GM19467 (cell line): ENCODE measurements around the gene INTS14.
"Not testable (repeated sequence)": the region's sequence is repeated elsewhere in the genome, so short reads cannot be mapped to it uniquely, and the experiment has no call there.

Experiments
- ATAC-seq: cut with Tn5 transposase; IDR thresholded peaks from one replicate; pipeline ENCODE4 v1.9.1; 2021; ENCODE audit warnings: mild to moderate bottlenecking, moderate library complexity; ENCODE audit not compliant: unreplicated experiment

The INTS14 gene

DNA sequence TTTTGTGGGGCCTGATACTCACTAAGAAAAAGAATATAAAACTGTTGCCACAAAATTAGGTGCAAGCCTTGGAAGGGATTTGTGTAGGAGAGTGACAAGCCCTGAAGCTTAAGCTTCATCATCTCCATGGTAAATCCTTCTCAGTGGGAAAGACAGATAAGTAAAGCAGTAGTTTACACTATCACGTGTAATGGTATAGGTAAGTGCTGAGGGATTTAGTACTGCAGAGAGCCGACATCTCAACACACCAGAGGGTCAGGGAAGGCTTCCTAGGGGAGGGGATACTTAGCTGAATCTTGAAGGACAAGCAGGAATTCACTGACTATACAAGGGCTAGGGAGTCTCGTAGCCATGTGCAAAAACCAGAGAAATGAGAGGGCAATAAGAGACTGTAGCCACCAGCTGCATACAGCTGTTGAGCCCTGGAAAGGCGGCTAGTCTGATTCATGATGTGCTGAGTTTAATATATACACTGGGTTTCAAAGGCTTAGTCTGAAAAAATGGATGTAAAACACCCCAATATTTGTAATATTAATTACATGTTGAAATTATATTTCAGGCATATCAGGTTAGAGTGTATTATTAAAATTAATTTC lies 21.9 kb upstream of the INTS14 start:
- ATAC-seq: no peak

DNA sequence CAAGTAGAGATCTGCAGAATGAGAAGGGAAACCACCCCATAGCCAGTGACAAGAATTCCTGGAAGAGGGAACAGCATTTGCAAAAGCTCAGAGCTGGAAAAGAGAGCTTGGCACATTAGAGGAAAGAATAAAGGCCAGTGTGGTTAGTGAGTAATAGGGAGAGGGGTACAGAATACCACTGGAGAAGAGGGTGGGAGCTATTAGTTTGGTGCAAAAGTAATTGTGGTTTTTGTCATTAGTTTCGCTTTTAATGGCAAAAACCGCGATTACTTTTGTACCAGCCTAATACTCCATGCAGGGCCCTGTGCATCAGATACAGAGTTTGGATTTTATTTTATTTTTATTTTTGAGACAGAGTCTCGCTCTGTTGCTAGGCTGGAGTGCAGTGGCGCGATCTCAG lies 20.6 kb upstream of the INTS14 start:
- ATAC-seq: no peak

DNA sequence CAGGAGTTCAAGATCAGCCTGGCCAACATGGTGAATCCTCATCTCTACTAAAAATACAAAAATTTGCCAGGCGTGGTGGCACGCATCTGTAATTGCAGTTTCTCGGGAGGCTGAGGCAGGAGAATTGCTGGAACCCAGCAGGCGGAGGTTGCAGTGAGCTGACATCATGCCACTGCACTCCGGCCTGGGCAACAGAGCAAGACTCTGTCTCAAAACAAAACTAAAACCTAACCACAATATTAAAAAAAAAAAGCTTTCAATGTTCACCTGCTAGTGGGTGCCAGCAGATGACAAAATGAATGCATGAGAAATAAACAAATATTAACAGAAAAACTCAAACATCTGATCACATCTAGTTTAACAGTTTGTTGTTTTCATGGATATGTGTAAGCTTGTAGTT lies 19.8 kb upstream of the INTS14 start:
- ATAC-seq: no peak

DNA sequence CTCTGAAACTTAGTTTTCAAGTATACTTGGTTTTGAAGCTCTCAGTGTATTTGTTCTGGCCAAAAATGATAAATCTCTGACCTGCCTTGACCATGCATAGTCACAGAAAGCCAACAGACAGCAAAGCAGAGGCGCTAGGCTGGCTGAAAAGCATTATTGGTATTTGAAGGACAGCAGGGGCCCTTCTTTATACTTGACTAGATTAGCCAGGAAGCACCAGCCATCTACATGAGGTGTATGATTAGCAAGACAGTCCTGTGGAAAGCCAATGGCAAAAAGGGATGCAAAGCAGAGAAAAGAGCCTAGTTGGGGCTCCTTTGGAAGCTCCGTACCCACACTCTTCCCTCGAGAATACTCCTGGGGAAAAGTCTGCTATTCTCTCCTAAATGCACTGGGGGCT lies 18.6 kb upstream of the INTS14 start:
- ATAC-seq: no peak

DNA sequence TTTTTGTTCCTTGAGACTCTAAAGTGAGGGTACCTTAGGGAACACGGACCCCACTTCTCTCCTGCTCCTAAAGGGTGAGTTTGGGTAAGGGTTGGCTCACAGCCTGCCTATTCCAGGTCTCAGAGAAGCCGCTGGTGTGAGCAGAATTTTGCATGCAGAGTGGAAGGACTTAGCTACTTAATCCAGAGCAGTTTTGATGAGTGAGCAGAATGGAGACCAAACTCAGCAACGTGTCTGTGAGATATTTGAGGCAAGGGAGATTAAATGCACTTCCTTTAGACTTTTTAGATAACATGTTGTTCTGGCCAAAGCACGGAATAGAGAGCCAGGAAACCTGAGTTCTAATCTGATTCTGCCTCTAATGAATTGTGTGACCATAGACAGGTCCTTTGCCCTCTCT lies 15.9 kb upstream of the INTS14 start:
- ATAC-seq: no peak

DNA sequence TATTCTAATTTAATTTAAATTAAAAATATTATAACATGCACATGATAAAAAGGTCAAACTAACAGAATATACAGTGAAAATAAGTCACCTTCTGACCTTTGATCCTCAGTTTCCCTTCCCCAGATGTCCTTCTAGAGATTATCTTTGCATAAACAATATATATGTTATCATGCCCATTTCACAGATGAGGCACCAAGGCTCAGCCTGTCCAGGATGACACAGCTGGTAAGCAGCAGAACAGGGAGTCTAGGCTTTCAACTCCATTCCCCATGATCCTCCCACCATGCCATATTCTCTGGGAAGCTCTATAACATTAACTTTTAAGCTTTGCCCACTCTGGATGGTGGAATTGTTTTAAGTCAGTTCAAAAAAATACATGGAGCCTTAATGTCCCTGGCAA lies 12.2 kb upstream of the INTS14 start:
- no peak for ATAC-seq

DNA sequence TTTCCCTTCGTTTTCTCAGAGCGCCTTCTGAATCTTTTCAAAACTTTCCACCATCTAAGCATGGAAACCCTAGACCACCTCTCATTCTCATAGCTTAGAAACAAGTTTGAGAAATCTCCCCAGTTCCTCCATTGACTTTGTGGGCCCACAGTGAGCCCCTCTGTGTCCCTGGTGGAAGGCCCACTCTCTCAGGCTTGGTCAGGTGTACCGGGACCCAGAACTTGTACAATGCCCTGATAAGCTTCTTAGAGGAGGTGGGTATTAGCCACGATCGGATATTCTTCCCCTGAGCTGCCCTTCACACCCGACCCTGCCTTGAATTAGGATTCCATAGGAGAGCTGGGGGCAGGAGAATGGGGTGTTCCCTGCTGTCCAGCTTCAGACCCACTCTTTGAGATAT lies 10.7 kb upstream of the INTS14 start, which contains the start of gene SLC24A1:
TSS of gene SLC24A1 (plus strand) at position 301 of the 400 bp plus-strand sequence. CDS start 2,143 bp downstream, outside the sequence.
- ATAC-seq: no peak

DNA sequence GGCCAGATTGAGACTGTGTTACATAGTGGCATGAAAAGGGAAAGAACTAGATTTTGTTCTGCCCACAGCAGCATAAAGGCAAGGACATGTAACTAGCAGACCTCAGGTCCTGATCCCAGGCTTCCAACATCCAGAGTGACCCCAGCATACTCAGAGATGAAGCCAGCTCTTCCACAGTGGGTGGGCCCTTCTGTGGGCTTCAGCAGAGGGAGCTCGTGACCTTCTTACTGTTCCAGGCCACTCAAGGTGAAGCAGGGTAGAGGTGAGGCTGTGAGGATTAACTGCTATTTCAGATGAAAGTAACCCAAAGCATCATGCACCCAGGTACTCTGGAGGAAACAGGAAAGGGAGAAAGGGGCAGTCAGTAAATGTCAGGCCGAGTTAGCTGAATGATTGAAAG lies 9.9 kb upstream of the INTS14 start:
- ATAC-seq: no peak

DNA sequence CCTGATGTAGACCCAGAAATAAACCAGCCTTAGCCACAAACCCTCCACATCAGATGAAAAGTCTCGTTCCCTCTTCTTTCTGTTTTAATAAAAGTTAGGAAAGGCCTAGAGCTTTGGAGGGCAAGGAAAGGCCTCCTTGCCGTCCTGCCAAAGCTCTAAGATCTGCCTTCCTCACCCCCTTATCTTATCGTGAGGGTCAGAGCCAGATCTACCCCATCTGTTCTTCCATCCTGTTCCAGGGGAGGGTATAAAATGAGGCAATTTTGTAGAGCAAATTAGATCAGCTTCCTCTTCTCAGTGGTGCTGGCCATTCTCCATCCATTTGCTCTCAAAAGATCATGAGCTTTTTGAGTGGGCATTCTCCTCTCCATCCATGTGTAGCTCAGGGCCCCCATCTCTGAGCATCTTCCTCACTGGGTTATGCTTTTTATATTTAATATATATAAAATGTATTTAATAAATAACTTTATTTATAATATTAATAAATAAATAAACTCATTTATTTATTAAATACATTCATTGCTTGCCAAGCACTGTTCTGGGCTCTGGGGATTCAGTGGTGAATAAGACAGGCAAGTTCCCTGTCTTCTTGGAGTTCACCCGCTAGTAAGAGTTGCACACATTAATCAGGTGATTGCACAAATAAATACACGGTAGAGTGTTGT lies 8.8 kb upstream of the INTS14 start:
- ATAC-seq: no peak

DNA sequence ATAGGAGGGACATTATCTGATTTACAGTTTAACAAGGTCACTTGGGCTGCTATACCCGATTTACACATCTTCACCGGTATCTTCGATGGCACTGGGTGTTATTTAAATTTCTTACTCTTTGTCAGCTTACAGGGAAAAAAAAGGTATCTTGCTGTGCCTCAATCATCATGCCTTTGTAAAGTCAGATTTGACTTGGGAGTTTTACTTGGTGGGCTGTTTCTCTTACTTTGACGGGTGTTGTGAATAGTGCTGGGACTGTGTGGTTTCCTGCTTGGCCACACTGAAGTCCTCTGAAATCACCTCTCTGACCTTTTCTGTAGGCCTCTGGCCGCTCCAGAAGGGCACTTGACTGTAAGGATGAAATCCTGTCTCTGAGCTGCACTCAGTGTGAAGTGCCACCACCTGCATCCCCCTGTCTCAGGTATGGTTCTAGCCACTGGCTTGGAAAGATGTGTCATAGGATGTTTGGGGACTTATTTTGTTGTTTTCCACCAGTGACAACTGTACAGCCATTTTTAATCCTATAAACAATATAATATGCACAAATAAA lies 7.7 kb upstream of the INTS14 start:
- no peak for ATAC-seq

DNA sequence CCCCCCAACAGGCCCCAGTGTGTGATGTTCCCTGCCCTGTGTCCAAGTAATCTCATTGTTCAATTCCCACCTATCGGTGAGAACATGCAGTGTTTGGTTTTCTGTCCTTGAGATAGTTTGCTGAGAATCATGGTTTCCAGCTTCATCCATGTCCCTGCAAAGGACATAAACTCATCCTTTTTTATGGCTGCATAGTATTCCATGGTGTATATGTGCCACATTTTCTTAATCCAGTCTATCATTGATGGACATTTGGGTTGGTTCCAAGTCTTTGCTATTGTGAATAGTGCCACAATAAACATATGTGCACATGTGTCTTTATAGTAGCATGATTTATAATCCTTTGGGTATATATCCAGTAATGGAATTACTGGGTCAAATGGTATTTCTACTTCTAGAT lies 5.0 kb upstream of the INTS14 start:
- not testable (repeated sequence) for ATAC-seq

DNA sequence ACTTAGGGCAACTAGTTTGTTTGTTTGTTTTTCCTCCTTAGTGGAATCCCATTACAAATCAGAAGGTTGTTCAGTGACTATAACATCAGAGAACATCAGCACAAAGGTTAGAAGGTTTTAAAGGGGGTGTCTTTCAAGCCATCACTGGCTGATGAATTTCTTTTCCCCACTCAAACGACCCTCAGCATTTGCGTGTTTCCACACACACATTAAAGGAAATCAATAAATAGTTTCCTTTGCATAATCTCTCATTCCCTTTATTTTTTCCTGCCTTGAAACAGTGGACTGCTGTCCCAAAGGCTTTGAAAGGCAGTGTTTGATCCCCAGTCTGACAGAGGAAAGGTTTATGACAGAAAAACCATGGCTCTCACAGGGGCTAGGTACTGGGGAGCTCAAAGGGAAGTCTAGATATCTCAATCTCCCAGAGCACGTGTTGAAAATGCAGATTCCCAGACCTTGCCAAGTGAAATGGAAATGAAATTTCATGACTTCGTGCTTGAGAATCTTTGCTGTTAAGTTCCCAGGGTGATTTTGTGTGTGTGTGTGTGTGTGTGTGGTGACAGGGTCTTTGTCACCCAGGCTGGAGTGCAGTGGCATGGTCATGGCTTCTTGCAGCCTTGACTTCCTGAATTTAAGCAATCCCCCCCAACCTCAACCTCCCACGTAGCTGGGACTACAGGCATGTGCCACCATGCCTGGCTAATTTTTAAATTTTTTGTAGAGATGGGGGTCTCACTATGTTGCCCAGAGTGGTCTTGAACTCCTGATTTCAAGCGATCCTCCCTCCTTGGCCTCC lies 2.2 kb upstream of the INTS14 start:
- ATAC-seq: no peak

DNA sequence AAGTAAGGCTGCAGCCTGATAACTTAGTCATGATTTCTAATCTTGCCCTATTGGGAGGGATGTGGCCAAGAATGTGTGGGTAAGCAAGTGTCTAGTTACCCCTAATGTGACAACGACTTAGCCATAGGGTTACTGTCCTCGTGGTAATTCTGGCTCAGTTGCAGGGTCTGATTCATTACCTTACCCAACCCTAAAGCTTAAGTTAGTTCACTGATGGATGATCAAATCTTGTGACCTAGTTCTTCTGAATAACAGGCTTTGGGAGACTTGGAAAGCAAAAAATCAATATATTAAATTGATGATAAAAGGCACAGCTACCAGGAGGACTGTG lies 1.6 kb upstream of the INTS14 start:
- no peak for ATAC-seq

DNA sequence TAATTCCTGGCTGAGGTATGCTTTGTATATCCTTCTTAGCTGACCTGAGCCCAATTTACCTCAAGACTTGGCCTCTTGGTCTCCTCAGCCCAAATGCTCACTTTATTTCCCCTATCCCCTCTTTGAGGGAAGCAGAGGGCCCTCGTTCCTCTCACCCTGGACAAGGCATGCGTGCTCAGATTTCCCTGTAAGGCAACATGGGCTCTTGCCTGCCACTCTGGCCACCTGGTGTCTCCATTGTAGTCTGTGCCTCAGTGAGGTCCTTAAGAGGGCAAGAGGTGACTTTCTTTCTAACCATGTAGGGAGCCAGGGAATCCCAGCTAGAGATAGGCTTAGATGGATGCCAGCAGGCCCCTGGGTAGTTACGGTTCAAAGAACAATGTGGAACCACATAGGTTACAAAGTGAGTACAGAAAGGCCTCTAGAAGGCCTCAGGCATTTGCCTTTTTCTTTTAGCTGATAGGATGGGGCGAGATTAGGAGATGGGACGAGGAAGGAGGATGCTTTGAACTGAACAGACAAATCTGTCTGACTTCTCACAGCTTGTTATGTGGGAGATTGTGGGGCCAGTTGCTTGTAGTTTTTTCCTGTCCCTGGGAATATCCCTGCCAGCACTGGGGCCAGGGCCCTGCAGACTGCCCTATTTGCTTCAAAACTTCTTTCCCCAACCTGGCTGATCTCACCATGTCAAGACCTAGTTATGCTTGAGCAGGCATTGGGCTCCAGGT lies 1.1 kb upstream of the INTS14 start:
- no peak for ATAC-seq

DNA sequence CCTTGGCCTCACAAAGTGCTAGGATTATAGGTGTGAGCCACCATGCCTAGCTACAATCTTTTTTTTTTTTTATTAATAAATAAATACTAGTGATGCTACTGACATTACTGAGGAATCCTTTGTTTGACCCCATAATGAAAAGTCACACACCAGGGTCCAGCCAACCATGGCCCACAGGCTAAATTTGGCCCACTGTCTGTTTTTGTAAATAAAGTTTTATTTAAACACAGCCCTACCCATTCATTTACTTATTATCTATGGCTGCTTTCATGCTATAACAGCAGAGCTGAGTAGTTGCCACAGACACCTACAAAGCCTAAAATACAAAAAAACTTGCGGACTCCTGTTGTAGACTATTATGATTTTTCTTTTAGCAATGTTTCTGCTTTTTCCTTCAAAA lies 7.4 kb downstream of the INTS14 start:
- ATAC-seq: no peak

DNA sequence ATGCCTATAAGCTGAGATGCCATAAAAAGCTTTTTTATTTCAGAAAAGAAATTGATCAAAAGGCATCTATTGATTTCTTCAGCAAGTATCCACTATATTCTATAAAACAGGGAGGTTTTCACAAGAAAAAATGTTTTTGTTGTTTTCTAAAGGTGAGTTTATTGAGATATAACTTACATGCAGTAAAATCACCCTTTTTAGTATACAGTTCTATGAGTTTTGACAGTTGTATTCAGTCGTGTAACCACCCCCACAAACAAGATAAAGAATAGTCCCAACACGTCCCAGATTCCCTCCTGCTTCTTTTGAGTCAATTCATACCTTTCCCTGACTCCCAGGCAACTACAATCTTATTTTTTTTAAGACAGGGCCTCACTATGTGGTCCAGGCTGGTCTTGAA lies 7.8 kb downstream of the INTS14 start:
- ATAC-seq: no peak

DNA sequence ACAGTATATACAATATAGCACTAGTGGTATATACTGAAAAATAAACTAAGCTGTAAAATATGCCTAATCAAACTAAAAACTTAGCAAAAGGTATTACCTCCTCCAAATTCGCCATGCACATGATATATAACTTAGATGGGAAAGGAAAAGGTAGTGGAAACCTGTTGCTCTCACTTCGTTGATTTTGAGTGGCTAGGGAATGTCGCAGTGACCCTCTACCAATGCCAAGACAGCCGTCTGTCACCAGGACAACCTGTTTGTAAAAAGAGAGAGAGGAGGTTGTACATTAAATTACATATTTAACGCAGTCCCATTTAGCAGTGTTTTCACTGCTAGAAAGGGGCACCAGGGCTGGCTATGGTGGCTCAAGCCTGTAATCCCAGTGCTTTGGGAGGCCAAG lies 11.3 kb downstream of the INTS14 start:
- no peak for ATAC-seq

DNA sequence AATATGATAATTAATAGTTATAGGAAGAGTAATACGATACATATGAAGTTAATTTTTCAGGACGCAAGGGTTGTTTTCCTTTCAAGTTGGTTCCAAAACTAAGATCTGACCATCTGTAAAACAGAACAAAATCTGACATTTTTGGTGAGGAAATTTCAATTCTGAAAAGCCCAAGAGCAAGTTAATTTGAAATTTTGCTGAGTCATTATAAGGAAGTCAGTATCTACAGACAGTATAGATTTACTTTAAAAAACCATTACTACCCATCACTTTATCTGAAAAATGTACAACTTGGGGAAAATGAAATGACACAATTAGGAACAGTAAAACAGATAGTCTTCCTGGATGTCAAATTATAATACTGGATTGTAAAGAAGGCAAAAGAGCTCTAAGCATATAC lies 12.5 kb downstream of the INTS14 start:
- no peak for ATAC-seq

DNA sequence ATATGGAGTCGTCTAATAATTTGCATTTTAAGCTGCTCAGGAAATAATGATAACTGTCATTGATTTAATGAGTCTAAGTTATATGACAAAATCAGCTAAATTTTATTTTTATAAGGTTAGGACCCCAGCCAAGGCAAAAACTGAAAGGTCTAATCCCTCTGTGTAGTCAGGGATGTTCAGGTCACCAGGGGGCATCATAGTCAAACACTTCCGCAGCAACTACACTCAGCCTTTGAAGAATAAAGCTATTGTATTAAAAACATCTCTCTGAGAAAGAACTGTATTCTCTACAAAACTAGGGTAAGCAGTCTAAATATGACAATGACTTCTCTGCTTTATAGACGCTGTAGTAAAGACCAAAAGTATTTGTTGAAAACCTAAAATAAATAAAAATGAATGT lies 15.0 kb downstream of the INTS14 start:
- ATAC-seq: no peak

DNA sequence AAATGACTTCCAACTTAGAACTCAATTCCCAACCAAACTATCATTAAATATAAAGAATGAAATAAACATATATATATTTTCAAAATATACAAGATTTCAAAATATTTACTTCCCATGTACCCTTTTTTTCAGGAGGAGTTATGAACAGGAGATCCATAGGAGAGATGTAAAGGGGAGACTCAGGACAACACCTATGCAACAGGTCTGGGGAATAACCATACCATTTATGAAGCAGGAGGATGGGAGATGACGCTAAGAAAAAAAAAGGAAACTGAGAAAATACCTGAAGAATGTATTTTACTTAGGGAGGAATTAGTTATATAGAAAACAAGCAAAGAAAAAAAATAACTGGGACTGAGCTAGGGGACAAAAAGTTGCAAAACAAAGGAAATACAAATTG lies 23.8 kb downstream of the INTS14 start:
- ATAC-seq: no peak

DNA sequence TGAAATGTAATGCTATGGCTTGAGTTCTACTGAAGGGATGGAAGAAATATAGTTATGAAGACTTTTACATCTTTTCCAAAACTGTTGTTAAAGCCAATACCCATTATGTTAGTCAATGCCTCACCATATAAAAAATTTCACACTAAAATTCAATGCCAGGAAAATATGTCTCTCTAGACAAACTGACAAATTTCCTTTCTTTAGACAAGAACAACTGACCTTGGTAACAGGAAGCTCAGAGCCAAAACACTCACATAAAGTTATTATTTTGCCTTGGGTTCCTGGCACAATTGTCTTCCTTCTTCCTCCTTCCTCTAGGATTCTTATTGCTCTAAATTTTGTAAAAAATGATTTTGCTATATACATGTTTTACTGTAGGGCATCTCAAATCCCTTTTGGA lies 26.7 kb downstream of the INTS14 start:
- ATAC-seq: no peak
